Psoas muscle (tissue), 8 donors: ENCODE data around the gene TRMT61A. TPM values are rescaled to one million over a fixed set of nuclear protein-coding genes. Genes with fewer than 3 reads are reported as not detected.

Experiments
- ATAC-seq, 4 donors: fragments of 200-7000 bp; cut with Tn5 transposase; one replicate each; pipeline ENCODE4 v1.9.1; 2020; ENCODE audit warnings: moderate library complexity in 3 of 4, mild to moderate bottlenecking in 2 of 4
- DNase-seq, 2 donors: peaks; one replicate each; pipeline ENCODE4 v3.0.0-alpha.2; 2020
- H3K27ac ChIP-seq: fragments of 200-600 bp; one replicate; pipeline ENCODE4 v1.8.0; 2022
- H3K27me3 ChIP-seq, 3 donors: fragments of 200-600 bp in 1 of 3; one replicate each; pipeline versions ENCODE4 v1.6.1 to v1.8.0; 2013 to 2022; ENCODE audit warnings: low read length in 2 of 3, mild to moderate bottlenecking in 2 of 3, moderate library complexity in 1 of 3; ENCODE audit not compliant: insufficient read depth in 3 of 3
- H3K36me3 ChIP-seq, 2 donors: fragments of 200-600 bp in 1 of 2; one replicate each; pipeline versions ENCODE4 v1.6.1 to v1.8.0; 2013 to 2022; ENCODE audit warnings: low read depth in 1 of 2, mild to moderate bottlenecking in 1 of 2, moderate library complexity in 1 of 2; ENCODE audit not compliant: insufficient read depth in 1 of 2
- H3K4me1 ChIP-seq: fragments of 200-600 bp; one replicate; pipeline ENCODE4 v1.8.0; 2022
- H3K4me3 ChIP-seq: fragments of 200-600 bp; one replicate; pipeline ENCODE4 v1.8.0; 2022; ENCODE audit warnings: mild to moderate bottlenecking
- H3K9me3 ChIP-seq: fragments of 200-600 bp; one replicate; pipeline ENCODE4 v1.8.0; 2022
- WGBS, 3 donors: extraction: QIAGEN DNeasy Blood & Tissue Kit; methylation state at CpG; one replicate each; pipeline versions ENCODE4 v1.1.6 to v1.1.7; 2013; 5-methylcytosine and 5-hydroxymethylcytosine counted together
- intact Hi-C, 2 donors: fragments of 100-400 bp; cut with DNase I; formaldehyde crosslinking; loops; one replicate each; pipeline versions ENCODE4 v1.11.0 to v1.14.2; 2022
- polyA plus RNA-seq, 3 donors: library from polyadenylated mRNA; stranded (reverse); fragments of 200-250 nt; gene quantifications; one replicate each; pipeline ENCODE4 v1.2.3, GENCODE V29; 2013
- total RNA-seq, 4 donors: library from RNA; stranded (reverse); fragmentation: NEBNext Ultra II Directional in 2 of 4; extraction: Animal tissue kit (Norgen Biotek cat#: 25700) in 2 of 4; gene quantifications; one replicate each; pipeline versions ENCODE4 v1.2.1 to v1.2.4, GENCODE V29; 2021 to 2023
- TF ChIP-seq, protein P1 (sequence below): fragments of 200-600 bp; IDR thresholded peaks from one replicate; pipeline ENCODE4 v1.8.0; 2022; ENCODE audit warnings: antibody characterized with exemption
- donor health status: healthy with polysubstance abuse.
- donor health status: DM: no; HTN: no; CAD: no; lungs with moderate emphysema.
- donor health status: Bipolar disorder and iron deficiency.
- donor health status: healthy.
- donor health status: DM: yes; HTN: yes; CAD: no.
- donor health status: DM: no; HTN: no; CAD: no.
- donor health status: DM: no; HTN: no; CAD: no.
- donor health status: DM: yes; HTN: yes; CAD: no.

The TRMT61A gene
- total and polyA plus RNA-seq, 7 donors: 6.5 to 29.5 (median 12.7) TPM

DNA sequence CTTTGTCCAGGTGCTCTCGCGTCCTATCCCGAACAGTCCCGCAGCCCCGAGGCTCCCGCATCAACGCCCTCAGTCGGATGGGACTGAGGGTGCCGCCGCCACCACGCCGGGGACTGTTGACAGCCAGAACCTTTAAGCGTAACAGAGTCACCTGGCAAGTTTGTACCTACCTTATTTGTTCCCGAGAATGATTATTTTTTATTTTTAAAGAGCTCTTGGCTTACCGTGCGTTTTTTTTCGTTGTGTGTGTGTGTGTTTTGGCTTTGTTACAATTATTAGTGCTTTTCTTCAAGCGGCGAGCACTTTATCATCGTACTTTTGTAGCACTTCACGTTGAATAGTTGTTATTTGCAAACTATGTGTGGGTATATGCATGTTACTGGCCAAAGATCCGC is 34.2 kb downstream of the TRMT61A start:
- no peaks in the 10 kb centered on the region for H3K27me3 ChIP-seq
- intact Hi-C loops: loop anchor here in 1 of 2 donors (5.0 kb wide), 1 partner anchor 64 kb away; the partner anchor contains the start of gene KLC1
- H3K4me3 ChIP-seq: peak overlapping the region; percentile 92
- no peaks in the 10 kb centered on the region for H3K9me3 ChIP-seq
- DNase-seq (no peak), ATAC-seq (no peak)
- peaks cover 53% of the 10 kb centered on the region for H3K4me1 ChIP-seq
- TF ChIP-seq, protein P1, sequence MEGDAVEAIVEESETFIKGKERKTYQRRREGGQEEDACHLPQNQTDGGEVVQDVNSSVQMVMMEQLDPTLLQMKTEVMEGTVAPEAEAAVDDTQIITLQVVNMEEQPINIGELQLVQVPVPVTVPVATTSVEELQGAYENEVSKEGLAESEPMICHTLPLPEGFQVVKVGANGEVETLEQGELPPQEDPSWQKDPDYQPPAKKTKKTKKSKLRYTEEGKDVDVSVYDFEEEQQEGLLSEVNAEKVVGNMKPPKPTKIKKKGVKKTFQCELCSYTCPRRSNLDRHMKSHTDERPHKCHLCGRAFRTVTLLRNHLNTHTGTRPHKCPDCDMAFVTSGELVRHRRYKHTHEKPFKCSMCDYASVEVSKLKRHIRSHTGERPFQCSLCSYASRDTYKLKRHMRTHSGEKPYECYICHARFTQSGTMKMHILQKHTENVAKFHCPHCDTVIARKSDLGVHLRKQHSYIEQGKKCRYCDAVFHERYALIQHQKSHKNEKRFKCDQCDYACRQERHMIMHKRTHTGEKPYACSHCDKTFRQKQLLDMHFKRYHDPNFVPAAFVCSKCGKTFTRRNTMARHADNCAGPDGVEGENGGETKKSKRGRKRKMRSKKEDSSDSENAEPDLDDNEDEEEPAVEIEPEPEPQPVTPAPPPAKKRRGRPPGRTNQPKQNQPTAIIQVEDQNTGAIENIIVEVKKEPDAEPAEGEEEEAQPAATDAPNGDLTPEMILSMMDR: no peak
- H3K36me3 ChIP-seq: peaks cover 0 to 20% of the 10 kb centered on the region in 2 donors
- H3K27ac ChIP-seq: peak overlapping the region; percentile 99
- 0 to 1% (median 0%) methylated on average over 22 of the region's 22 CpGs for WGBS, 3 donors

DNA sequence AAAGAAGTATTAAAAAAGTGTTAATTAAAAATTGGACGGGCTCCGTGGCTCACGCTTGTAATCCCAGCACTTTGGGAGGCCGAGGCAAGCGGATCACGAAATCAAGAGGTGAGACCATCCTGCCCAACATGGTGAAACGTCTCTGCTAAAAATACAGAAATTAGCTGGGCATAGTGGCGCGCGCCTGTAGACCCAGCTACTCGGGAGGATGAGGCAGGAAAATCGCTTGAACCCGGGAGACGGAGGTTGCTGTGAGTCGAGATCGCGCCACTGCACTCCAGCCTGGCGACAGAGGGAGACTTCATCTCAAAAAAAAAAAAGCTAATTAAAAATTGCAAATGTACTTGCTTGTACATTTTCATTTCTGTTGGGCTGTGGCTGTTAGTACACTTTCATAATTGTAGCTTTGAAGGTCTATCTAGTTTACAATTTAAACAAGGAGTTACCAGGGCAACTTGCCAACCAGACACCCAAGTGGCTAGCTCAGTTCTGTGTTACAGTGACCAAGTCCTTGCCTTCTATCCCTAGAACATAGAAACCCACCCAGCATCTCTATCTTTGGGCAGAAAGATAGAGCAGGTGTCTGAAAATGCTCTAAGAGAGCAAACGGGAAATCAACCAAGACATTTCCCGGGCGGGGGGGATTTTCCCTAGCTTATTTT is 35.0 kb downstream of the TRMT61A start:
- H3K27ac ChIP-seq: no peak overlapping the region
- ATAC-seq (no peak), DNase-seq (no peak)

DNA sequence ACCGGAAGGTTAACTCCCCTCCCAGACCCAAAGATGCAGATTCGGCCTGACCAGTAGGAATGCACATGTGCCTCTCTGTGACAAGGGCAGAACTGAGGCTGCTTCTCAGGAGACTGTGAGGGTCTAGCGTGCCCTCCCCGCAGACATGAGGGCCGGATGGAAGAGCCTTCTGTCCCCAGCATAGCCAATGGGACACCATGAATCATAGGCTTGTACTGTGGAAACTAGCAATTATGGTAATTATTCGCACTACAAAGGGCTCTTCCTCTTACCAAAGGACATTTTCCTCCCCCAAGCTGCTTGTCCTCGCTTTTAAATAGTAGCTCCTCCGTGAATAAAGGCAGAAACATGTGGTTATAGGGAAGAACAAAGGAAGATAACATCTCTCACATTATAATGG is 40.0 kb downstream of the TRMT61A start:
- Histone ChIP-seq H3K36me3 (peaks cover 0 to 21% of the 10 kb centered on the region in 2 donors), H3K27ac (no peak overlapping the region), H3K4me1 (peaks cover 15% of the 10 kb centered on the region), H3K4me3 (no peak overlapping the region), H3K9me3 (no peaks in the 10 kb centered on the region), H3K27me3 (no peaks in the 10 kb centered on the region)
- ATAC-seq: no peak
- intact Hi-C loops: no loop called here
- 65 to 71% (median 67%) methylated on average over 8 of the region's 8 CpGs for whole genome bisulfite sequencing, 3 donors
- no peak for DNase-seq
- TF ChIP-seq, protein P1: no peak

More for the DNA sequence above, 35.0 kb downstream of the TRMT61A start:
- WGBS, 3 donors: 51 to 56% (median 52%) methylated on average over 21 of the region's 21 CpGs
- Histone ChIP-seq H3K27me3 (no peaks in the 10 kb centered on the region), H3K36me3 (peaks cover 0 to 21% of the 10 kb centered on the region in 2 donors), H3K4me1 (peaks cover 46% of the 10 kb centered on the region), H3K4me3 (peak overlapping the region; percentile 92), H3K9me3 (no peaks in the 10 kb centered on the region)
- TF ChIP-seq, protein P1: no peak
- intact Hi-C loops: loop anchor here in 1 of 2 donors (5.0 kb wide), 1 partner anchor 63 kb away; the partner anchor contains the start of gene KLC1

DNA sequence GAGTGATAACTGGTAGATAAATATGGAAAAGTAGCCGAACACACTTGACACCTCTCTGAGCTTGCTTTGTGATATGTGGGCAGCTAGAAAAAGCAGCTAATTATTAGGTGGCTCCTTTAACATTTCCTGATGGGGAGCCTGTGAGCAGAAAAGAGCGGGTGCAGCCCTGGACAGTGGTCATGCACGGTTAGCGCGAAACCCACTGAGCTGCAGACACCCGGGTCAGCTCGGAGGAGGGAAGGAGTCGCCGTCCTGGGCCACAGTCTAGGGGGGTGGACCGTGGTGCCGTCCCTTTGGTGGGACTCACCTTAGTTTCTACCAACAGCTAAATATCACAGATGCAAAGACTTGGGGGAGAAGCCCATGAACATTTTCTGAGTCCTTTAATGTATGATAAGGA is 40.4 kb downstream of the TRMT61A start:
- TF ChIP-seq, protein P1: no peak
- H3K36me3 ChIP-seq: peaks cover 0 to 26% of the 10 kb centered on the region in 2 donors
- no peak overlapping the region for H3K4me3 ChIP-seq
- no peaks in the 10 kb centered on the region for H3K27me3 ChIP-seq
- H3K4me1 ChIP-seq: peaks cover 10% of the 10 kb centered on the region
- WGBS, 3 donors: 76 to 82% (median 76%) methylated on average over 11 of the region's 11 CpGs
- ATAC-seq: no peak
- DNase-seq: no peak
- no peaks in the 10 kb centered on the region for H3K9me3 ChIP-seq
- no peak overlapping the region for H3K27ac ChIP-seq
- intact Hi-C loops: no loop called here
